PC-9 (cell line): ENCODE measurements around the gene UFL1.

Experiments used
- CTCF ChIP-seq: fragments of 200-600 bp; sonication (generic); conservative IDR thresholded peaks from 2 replicates; pipeline ENCODE4 v1.6.1; 2017; ENCODE audit warnings: mixed run types, antibody characterized with exemption, mild to moderate bottlenecking, moderate library complexity
- EZH2 ChIP-seq: fragments of 200-600 bp; sonication (generic); IDR thresholded peaks from 2 replicates; pipeline ENCODE4 v1.8.0; 2017; ENCODE audit warnings: antibody characterized with exemption, low read depth

- TF ChIP-seq CTCF = no peak
- TF ChIP-seq EZH2 = no peak
Observed at GRCh38 chr6:96521306-96521643, 331 bp upstream of the UFL1 start.
